ENCODE results near the gene ANXA4. TPM values are rescaled to one million over a fixed set of nuclear protein-coding genes. Genes with fewer than 3 reads are reported as not detected.

ANXA4 gene
- total RNA-seq, 4 donors from 2014 or later, result 61.8 to 79.4 (median 73.9) TPM

- Histone ChIP-seq H3K4me1 (peaks cover 0 to 87% (median 34%) of the 10 kb centered on the region in 4 donors), H3K27me3 (no peaks in the 10 kb centered on the region), H3K27ac (peak overlapping the region; percentile 25 to 91 (median 58)), H3K4me3 (peak overlapping the region in 1 of 4 donors; percentile 6), H3K36me3 (no peaks in the 10 kb centered on the region), H3K9me3 (no peaks in the 10 kb centered on the region)
- 19 to 24% methylated on average over 3 of the region's 3 CpGs for WGBS, 2 donors
- no peak for DNase-seq (ENCODE audit: low spot score in 2 of 2)
- TF ChIP-seq CTCF (IDR thresholded peaks at IDR 0.05) (no peak), EP300 (IDR thresholded peaks at IDR 0.05) (peak in 1 of 2 donors; percentile 17)
Measured at GRCh38 chr2:69767034-69767433, 25.1 kb downstream of the ANXA4 start.

- DNase-seq (ENCODE audit: low spot score in 2 of 2), result no peak
- Histone ChIP-seq H3K4me3 (no peak overlapping the region), H3K27me3 (no peaks in the 10 kb centered on the region), H3K36me3 (no peaks in the 10 kb centered on the region), H3K4me1 (peaks cover 0 to 88% (median 32%) of the 10 kb centered on the region in 4 donors), H3K27ac (peak overlapping the region in 1 of 4 donors; percentile 83), H3K9me3 (no peaks in the 10 kb centered on the region)
- WGBS, 2 donors, result 96% methylated on average over 5 of the region's 5 CpGs
- TF ChIP-seq CTCF (IDR thresholded peaks at IDR 0.05) (no peak), POLR2A (IDR thresholded peaks at IDR 0.05) (no peak), EP300 (IDR thresholded peaks at IDR 0.05) (no peak)
Measured at GRCh38 chr2:69768235-69768634, 26.3 kb downstream of the ANXA4 start.

GRCh38 chr2:69768789-69769188 lies 26.9 kb downstream of the ANXA4 start:
- peaks cover 0 to 83% (median 29%) of the 10 kb centered on the region in 4 donors for H3K4me1 ChIP-seq
- peak overlapping the region in 2 of 4 donors; percentile 80 to 83 for H3K27ac ChIP-seq
- 96 to 97% methylated on average over 2 of the region's 2 CpGs for WGBS, 2 donors
- H3K27me3 ChIP-seq, result no peaks in the 10 kb centered on the region
- no peaks in the 10 kb centered on the region for H3K36me3 ChIP-seq
- DNase-seq (ENCODE audit: low spot score in 2 of 2), result no peak
- TF ChIP-seq CTCF (IDR thresholded peaks at IDR 0.05) (no peak), POLR2A (IDR thresholded peaks at IDR 0.05) (no peak), EP300 (IDR thresholded peaks at IDR 0.05) (no peak)
- no peak overlapping the region for H3K4me3 ChIP-seq
- no peaks in the 10 kb centered on the region for H3K9me3 ChIP-seq

GRCh38 chr2:69769272-69769671 lies 27.3 kb downstream of the ANXA4 start:
- 61 to 79% methylated on average over 1 of the region's 1 CpG for WGBS, 2 donors
- Histone ChIP-seq H3K27me3 (no peaks in the 10 kb centered on the region), H3K4me1 (peaks cover 0 to 78% (median 28%) of the 10 kb centered on the region in 4 donors), H3K9me3 (no peaks in the 10 kb centered on the region), H3K27ac (peak overlapping the region in 2 of 4 donors; percentile 80 to 83), H3K36me3 (no peaks in the 10 kb centered on the region), H3K4me3 (no peak overlapping the region)
- TF ChIP-seq POLR2A (IDR thresholded peaks at IDR 0.05), result no peak
- no peak for TF ChIP-seq EP300 (IDR thresholded peaks at IDR 0.05)
- no peak for TF ChIP-seq CTCF (IDR thresholded peaks at IDR 0.05)
- no peak for DNase-seq (ENCODE audit: low spot score in 2 of 2)

GRCh38 chr2:69770193-69770702 lies 28.3 kb downstream of the ANXA4 start:
- Histone ChIP-seq H3K27me3 (no peaks in the 10 kb centered on the region), H3K36me3 (no peaks in the 10 kb centered on the region), H3K4me3 (no peak overlapping the region), H3K4me1 (peaks cover 0 to 80% (median 30%) of the 10 kb centered on the region in 4 donors), H3K27ac (peak overlapping the region in 2 of 4 donors; percentile 80 to 83), H3K9me3 (no peaks in the 10 kb centered on the region)
- DNase-seq (ENCODE audit: low spot score in 2 of 2), result peak in 1 of 2 donors; percentile 34
- WGBS, 2 donors, result 68 to 74% methylated on average over 5 of the region's 5 CpGs
- TF ChIP-seq POLR2A (IDR thresholded peaks at IDR 0.05) (no peak), CTCF (IDR thresholded peaks at IDR 0.05) (no peak), EP300 (IDR thresholded peaks at IDR 0.05) (peak in 1 of 2 donors; percentile 84)

All from tibial nerve (tissue), 4 donors.